Limb (tissue), 2 donors: ENCODE data around the gene SHC3.

Experiments used
- DNase-seq, 2 donors: peaks; one replicate each; pipeline ENCODE4 v3.0.0-alpha.2; 2016; ENCODE audit errors: extremely low spot score in 2 of 2

Gene SHC3

GRCh38 chr9:88959727-88960469, 218.7 kb downstream of the SHC3 start:
- DNase-seq = no peak

DNA sequence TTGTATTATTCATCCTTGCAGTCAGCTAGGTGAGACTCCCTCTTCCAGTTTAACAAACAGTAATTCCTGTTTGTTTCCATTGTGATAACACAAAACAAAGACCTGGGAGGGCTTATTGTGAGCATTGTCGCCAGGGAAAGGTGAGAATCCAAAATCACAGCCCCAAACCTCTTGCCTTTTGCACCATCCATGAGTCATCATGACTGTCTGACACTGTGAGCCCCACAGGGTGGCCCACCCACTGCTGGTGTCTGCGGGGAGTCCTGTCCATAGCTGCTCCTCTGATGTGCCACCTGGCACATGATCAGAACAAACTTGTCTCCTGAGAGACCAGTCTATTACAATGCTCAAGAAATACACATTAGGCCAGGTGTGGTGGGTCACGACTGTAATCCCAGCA, 221.1 kb downstream of the SHC3 start:
- DNase-seq = no peak
